Stimulated activated CD8-positive, alpha-beta memory T cell treated with anti-CD3 and anti-CD28 coated beads, Interleukin-12 subunit alpha, Interleukin-12 subunit beta, amount 100 ng/mL, for 24 hours (primary cell): ENCODE data around the gene FEM1C.
"Not testable (repeated sequence)": the region's sequence is repeated elsewhere in the genome, so short reads cannot be mapped to it uniquely, and the experiment has no call there.

Source experiments
- DNase-seq: peaks from one replicate; pipeline ENCODE4 v3.0.0-alpha.2; 2020; ENCODE audit errors: extremely low read depth

The FEM1C gene

GRCh38 chr5:115522832-115523403 lies 21.7 kb downstream of the FEM1C start:
- no peak for DNase-seq

DNA sequence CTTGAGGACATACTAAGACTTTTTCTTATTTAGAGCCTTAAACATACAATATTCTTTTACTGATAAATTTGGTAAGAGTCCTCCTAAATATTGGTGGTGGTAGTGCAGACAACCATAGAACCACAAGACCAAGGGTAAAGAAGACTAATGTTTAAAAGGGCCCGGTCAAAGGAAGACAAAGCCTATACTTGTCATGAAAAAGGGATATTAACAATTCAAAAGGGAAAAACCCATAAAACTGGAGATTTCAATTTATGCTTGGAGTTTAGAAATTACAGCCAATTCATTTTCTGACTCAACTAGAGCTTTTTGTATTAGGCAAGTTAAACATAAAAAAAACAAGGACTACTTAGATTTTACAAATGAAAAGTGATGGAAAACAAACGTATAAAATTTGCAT lies 24.4 kb downstream of the FEM1C start:
- no peak for DNase-seq

DNA sequence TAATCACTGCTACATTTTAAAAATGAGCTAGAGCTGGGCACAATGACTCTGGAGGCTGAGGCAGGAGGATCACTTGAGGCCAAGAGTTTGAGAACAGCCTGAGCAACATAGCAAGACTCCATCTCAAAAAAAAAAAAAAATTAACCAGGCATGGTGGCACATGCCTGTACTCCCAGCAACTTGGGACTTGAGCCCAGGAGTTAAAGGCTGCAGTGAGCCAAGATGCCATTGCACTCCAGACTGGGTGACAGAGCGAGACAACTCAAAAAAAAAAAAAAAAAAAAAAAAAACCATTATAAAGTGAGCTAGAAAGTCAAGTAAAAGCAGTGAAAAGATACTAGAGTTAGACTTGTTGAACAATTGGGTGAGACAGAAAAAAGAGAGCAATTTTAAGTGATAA lies 28.2 kb downstream of the FEM1C start:
- no peak for DNase-seq

DNA sequence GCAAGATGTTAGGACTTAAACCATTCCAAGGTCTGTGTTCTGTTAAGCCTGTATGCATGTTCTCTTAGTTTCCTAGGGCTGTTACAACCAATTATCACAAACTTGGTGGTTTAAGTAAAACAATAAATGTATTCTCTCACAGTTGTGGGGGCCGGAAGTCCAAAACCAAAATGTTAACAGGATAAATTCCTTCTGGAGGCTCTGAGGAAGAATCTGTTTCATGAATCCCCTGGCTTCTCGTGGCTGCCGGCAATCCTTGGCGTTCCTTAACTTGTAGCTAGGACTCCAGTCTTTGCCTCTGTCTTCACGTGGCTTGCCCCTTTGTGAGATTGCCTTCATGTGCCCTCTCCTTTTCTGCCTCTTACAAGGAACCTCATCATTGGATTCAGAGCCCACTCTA lies 30.4 kb downstream of the FEM1C start:
- no peak for DNase-seq

GRCh38 chr5:115511632-115512031 lies 32.9 kb downstream of the FEM1C start:
- no peak for DNase-seq

DNA sequence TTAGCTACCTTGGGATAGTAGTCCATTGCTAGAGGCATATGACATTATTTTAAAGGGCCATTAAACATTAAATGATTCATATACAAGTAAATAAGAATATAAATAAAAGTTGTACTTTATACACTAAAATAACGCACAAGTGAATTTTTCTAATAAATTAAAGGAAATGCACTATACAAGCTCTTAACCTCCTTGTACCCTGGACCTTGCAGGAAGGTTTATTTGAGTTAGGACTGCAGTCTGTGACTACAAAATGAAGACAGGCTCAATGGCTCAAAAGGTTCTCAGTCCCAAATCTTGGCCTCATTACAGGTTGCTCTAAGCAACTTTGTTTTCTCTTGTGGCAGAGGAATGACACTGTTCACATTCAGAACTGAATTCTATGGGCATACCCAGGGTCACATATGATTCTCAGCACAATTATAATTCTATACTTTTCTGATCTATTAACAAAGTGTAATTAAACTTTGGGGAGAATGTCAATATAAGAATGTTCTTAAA lies 34.4 kb downstream of the FEM1C start:
- no peak for DNase-seq

GRCh38 chr5:115509547-115509946 lies 35.0 kb downstream of the FEM1C start:
- no peak for DNase-seq

DNA sequence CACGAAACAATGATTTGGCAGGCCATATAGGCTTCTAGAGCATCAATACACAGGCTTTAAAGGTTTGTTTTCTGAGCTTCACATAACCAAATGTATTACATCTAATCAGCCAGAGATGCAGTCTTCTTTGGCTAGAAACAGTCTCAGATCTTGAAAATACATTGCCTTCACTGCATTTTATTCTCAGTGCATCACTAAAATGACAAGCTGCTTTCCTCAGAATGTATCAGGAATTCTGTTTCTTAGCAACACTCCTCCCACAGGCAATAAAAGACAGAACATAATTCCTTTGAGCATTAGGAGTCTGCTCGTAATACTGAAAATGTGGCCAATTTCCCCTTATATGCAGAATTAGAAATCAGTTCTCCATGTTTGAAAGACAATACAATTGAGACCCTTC lies 36.9 kb downstream of the FEM1C start:
- DNase-seq = no peak

DNA sequence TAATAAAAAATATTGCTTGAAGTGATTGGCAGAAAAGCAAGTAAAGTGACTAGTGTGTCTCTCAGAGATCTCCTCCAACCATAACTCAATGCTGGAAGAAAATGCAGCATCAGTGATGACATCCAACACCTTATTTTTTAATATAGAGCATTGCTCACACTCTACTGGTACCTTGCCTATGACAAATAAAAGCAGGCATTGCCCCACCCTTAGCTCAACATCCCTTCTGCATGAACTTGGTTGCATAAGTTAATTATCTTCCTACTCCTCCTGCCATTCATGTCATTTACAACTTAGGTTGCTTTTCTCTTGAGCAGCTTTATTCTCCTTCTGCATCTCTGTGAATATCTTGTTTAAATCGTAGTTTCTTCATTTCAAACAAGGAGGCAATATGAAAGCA lies 41.2 kb downstream of the FEM1C start:
- DNase-seq = no peak

GRCh38 chr5:115501464-115502210 lies 42.9 kb downstream of the FEM1C start:
- DNase-seq = no peak

DNA sequence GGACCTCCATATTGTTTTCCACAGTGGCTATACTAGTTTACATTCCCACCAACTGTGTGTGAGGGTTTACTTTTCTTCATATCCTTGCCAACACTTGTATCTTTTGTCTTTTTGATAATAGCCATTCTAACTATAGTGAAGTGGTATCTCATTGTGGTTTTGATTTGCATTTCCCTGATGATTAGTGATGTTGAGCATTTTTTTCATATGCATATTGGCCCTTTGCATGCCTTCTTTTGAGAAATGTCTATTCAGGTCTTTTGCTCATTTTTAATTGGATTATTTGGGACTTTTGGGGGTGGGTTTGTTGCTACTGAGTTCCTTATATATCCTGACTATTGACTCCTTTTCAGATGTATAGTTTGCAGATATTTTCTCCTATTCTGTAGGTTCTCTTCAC lies 44.4 kb downstream of the FEM1C start:
- DNase-seq = no peak

GRCh38 chr5:115496936-115497576 lies 47.5 kb downstream of the FEM1C start:
- no peak for DNase-seq

GRCh38 chr5:115494570-115495289 lies 49.8 kb downstream of the FEM1C start:
- DNase-seq = no peak

DNA sequence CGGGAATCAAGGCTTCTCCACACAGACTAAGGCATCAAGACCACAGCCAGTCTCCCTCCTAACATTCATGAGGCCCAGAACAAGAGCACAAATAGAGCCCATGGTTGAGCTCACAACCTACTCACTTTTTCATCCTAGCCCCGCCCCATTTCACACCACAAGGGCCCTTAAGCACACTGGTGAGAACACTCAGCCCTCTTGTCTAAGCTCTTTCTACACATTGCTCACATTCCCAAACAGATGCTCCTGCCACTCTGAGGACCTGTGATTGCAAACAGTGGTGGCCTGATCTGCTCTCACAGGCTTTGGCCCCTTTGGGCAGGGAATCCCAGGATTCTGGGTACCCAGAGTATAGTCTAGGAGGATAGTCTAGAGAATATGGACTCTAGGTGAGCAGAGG lies 54.0 kb downstream of the FEM1C start:
- no peak for DNase-seq

GRCh38 chr5:115489733-115490132 lies 54.8 kb downstream of the FEM1C start:
- DNase-seq = no peak

GRCh38 chr5:115487756-115488155 lies 56.8 kb downstream of the FEM1C start:
- no peak for DNase-seq

DNA sequence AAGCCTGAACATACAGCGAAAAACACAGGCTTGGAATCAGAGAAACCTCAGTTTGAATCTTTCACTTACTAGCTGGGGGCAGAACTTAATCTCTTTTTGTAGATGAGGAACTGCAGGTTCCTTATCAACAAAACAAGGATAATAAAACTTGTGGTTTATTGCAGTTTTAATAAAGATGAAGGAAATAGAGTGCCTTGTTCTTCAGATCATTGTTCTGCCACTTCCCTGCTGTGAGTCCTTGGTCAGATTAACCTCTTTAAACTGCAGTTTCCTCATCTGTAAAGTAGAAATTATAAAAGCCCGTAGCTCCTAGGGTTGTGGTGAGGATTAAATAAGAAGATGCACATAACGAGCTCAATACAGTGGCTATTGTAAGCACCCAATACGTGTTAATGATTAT lies 57.4 kb downstream of the FEM1C start:
- no peak for DNase-seq

GRCh38 chr5:115486728-115487127 lies 57.8 kb downstream of the FEM1C start:
- no peak for DNase-seq

DNA sequence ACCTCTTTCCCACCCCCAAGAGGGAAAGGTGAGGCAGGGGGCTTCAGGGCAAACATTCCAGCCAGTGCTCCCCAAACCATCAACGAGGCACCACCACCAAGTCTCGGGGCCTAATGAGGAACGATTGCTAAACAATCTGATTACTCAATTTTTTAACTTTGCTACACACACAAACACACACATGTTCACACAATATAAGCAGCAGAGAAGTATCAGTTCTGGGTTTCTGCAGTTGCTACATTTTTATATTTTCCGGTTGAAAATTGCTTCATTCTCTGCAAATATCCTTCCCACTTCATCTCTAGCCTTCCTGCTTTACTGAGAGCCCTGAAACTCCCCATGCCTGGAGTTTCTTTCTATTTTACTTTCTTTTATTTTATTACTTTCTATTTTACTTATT lies 60.2 kb downstream of the FEM1C start:
- no peak for DNase-seq

- no peak for DNase-seq
Observed at GRCh38 chr5:115480900-115481299, 63.7 kb downstream of the FEM1C start.

DNA sequence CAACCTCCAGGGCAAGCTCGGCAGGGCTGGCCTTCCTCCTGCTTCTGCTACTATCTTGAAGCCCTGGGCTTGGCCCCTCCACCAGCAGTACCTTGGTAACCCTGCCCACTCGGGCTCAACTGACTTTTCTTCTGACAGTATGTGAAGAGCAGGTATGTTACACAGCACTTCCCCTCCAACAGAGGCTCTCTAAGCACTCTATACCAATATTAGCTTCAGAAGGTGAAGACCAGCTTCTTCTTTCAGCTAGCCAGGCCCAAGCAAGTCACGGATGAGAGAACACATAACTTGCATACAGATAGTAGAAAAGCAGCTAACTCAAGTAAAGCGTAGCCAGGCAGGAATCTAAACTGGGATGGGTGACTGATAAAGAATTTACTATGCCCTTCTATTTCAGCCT lies 64.3 kb downstream of the FEM1C start:
- no peak for DNase-seq

DNA sequence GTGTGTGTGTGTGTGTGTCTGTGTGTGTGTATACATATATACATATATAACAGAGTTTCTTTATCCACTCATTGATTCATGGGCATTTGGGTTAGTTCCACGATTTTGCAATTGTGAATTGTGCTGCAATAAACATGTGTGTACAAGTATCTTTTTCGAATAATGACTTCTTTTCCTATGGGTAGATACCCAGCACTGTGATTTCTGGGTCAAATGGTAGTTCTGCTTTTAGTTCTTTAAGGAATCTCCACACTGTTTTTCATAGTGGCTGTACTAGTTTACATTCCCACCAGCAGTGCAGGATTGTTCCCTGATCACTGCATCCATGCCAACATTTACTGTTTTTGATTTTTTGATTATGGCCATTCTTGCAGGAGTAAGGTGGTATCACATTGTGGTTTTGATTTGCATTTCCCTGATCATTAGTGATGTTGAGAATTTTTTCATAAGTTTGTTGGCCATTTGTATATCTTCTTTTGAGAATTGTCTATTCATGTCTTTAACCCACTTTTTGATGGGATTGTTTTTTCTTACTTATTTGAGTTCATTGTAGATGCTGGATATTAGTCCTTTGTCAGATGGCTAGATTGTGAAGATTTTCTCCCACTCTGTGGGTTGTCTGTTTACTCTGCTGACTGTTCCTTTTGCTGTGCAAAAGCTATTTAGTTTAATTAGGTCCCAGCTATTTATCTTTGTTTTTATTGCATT lies 65.3 kb downstream of the FEM1C start:
- DNase-seq = not testable (repeated sequence)
